Measurements from ENCODE around the gene TOX3.

The TOX3 gene

GRCh38 chr16:52584354-52585320 is 37.7 kb upstream of the TOX3 start:
- CTCF ChIA-PET = interaction anchor here (0.5 to 0.6 kb wide), 2 partner anchors 214 to 673 kb away, joined by 3 to 4 read pairs; no protein-coding TSS in a partner anchor
- no peaks in the 10 kb centered on the region for H3K9me3 ChIP-seq (ENCODE audit: control insufficient read depth, insufficient read depth, low read depth, low read length)

GRCh38 chr16:52581530-52581929 is 34.6 kb upstream of the TOX3 start:
- H3K9me3 ChIP-seq (ENCODE audit: control insufficient read depth, insufficient read depth, low read depth, low read length) = no peaks in the 10 kb centered on the region
- CTCF ChIA-PET = no interaction called here
- no peak overlapping the region for H3K4me3 ChIP-seq (ENCODE audit: low read depth, low read length)
- H3K4me1 ChIP-seq (ENCODE audit: control insufficient read depth, insufficient read depth, low read length) = no peaks in the 10 kb centered on the region
- POLR2A ChIA-PET = no interaction called here
- H3K27ac ChIP-seq (ENCODE audit: extremely low read depth, low read depth, low read length) = no peak overlapping the region
- no peaks in the 10 kb centered on the region for H3K36me3 ChIP-seq (ENCODE audit: control insufficient read depth in 2 of 2, insufficient read depth in 1 of 2, low read length in 2 of 2)
- TF ChIP-seq ZNF558 (tag by site-specific recombination; IDR thresholded peaks at IDR 0.05) (no peak), ZNF626 (tag by site-specific recombination; IDR thresholded peaks at IDR 0.05) (no peak), ZNF202 (tag by site-specific recombination; IDR thresholded peaks at IDR 0.05; ENCODE audit: borderline replicate concordance) (no peak), ZNF561 (tag by site-specific recombination; IDR thresholded peaks at IDR 0.05; ENCODE audit: borderline replicate concordance) (no peak), KLF1 (tag by site-specific recombination; IDR thresholded peaks at IDR 0.05) (no peak), TRIM28 (IDR thresholded peaks at IDR 0.05; ENCODE audit: borderline replicate concordance, low read length) (no peak), BCL11B (tag by site-specific recombination; IDR thresholded peaks at IDR 0.05; ENCODE audit: low read depth) (no peak), RBAK (tag by site-specific recombination; IDR thresholded peaks at IDR 0.05) (no peak), ZNF677 (tag by site-specific recombination; IDR thresholded peaks at IDR 0.05) (no peak), ZNF19 (tag by site-specific recombination; IDR thresholded peaks at IDR 0.05; ENCODE audit: low read depth) (no peak), ZNF560 (tag by site-specific recombination; IDR thresholded peaks at IDR 0.05; ENCODE audit: borderline replicate concordance) (no peak), ZNF26 (tag by site-specific recombination; IDR thresholded peaks at IDR 0.05) (no peak), ZNF266 (tag by site-specific recombination; IDR thresholded peaks at IDR 0.05; ENCODE audit: low read depth) (no peak), ZBTB20 (tag by site-specific recombination; IDR thresholded peaks at IDR 0.05) (no peak), ZNF302 (tag by site-specific recombination; IDR thresholded peaks at IDR 0.05; ENCODE audit: low read depth) (no peak), HOXD13 (CRISPR knock-in tag; IDR thresholded peaks at IDR 0.05; ENCODE audit: borderline replicate concordance) (no peak), ZNF473 (tag by site-specific recombination; IDR thresholded peaks at IDR 0.05) (no peak)

More at GRCh38 chr16:52584354-52585320, 37.7 kb upstream of the TOX3 start:
- H3K4me3 ChIP-seq (ENCODE audit: low read depth, low read length) = no peak overlapping the region
- H3K27ac ChIP-seq (ENCODE audit: extremely low read depth, low read depth, low read length) = no peak overlapping the region
- TF ChIP-seq ZBTB21 (tag by site-specific recombination; IDR thresholded peaks at IDR 0.05) (no peak), ZNF423 (tag by site-specific recombination; IDR thresholded peaks at IDR 0.05) (no peak), PATZ1 (tag by site-specific recombination; IDR thresholded peaks at IDR 0.05) (no peak)
- TF ChIP-seq, protein P1, sequence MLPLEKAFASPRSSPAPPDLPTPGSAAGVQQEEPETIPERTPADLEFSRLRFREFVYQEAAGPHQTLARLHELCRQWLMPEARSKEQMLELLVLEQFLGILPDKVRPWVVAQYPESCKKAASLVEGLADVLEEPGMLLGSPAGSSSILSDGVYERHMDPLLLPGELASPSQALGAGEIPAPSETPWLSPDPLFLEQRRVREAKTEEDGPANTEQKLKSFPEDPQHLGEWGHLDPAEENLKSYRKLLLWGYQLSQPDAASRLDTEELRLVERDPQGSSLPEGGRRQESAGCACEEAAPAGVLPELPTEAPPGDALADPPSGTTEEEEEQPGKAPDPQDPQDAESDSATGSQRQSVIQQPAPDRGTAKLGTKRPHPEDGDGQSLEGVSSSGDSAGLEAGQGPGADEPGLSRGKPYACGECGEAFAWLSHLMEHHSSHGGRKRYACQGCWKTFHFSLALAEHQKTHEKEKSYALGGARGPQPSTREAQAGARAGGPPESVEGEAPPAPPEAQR (tag by site-specific recombination; IDR thresholded peaks at IDR 0.05) = no peak
- POLR2A ChIA-PET = no interaction called here
- no peaks in the 10 kb centered on the region for H3K36me3 ChIP-seq (ENCODE audit: control insufficient read depth in 2 of 2, insufficient read depth in 1 of 2, low read length in 2 of 2)
- no peaks in the 10 kb centered on the region for H3K4me1 ChIP-seq (ENCODE audit: control insufficient read depth, insufficient read depth, low read length)

Measured in HEK293 (cell line).